Calu3 (cell line): ENCODE measurements around the gene ERG28. TPM values are rescaled to one million over a fixed set of nuclear protein-coding genes. Genes with fewer than 3 reads are reported as not detected.
A peak's percentile ranks its signal among the peaks of the same experiment; 100 is the strongest.

Experiments
- Bru-seq: library from RNA; stranded (reverse); fragments of 400-500 nt; gene quantifications from one replicate; lab custom pipeline; 2021; lab: Mats Ljungman, UMichigan
- BruChase-seq, 2 experiments: library from RNA; stranded (reverse); fragments of 400-500 nt; gene quantifications; one replicate each; lab custom pipeline; 2021; lab: Mats Ljungman, UMichigan
- BruUV-seq: library from RNA; stranded (reverse); fragments of 400-500 nt; replicated peaks from 2 replicates; lab custom pipeline; 2021; lab: Mats Ljungman, UMichigan
- CTCF ChIA-PET: fragments of 300-600 bp; sonication (Branson Sonifier 250); formaldehyde crosslinking; loops from one replicate; lab custom pipeline; 2022; ENCODE audit warnings: antibody characterized with exemption; lab: Charles Lee
- DNase-seq: peaks from one replicate; pipeline ENCODE4 v3.0.0; 2022
- H3K27ac Mint-ChIP-seq: one replicate; pipeline ENCODE4 v1.8.0; 2022; ENCODE audit warnings: mixed read lengths; ENCODE audit not compliant: unreplicated experiment
- H3K27me3 Mint-ChIP-seq: one replicate; pipeline ENCODE4 v1.8.0; 2022; ENCODE audit warnings: mixed read lengths; ENCODE audit not compliant: unreplicated experiment
- H3K36me3 Mint-ChIP-seq: one replicate; pipeline ENCODE4 v1.8.0; 2022; ENCODE audit warnings: mild to moderate bottlenecking, moderate library complexity, mixed read lengths; ENCODE audit not compliant: insufficient read depth, unreplicated experiment
- H3K4me1 Mint-ChIP-seq: one replicate; pipeline ENCODE4 v1.8.0; 2022; ENCODE audit warnings: mild to moderate bottlenecking, low read depth, mixed read lengths; ENCODE audit not compliant: unreplicated experiment
- H3K4me3 Mint-ChIP-seq: one replicate; pipeline ENCODE4 v1.8.0; 2022; ENCODE audit warnings: mild to moderate bottlenecking, low read depth, moderate library complexity, mixed read lengths; ENCODE audit not compliant: unreplicated experiment
- H3K9me3 Mint-ChIP-seq: one replicate; pipeline ENCODE4 v1.8.0; 2022; ENCODE audit warnings: low read depth, mixed read lengths; ENCODE audit not compliant: unreplicated experiment
- CTCF ChIP-seq: fragments of 200-600 bp; IDR thresholded peaks from one replicate; pipeline ENCODE4 v1.8.0; 2022; ENCODE audit warnings: antibody characterized with exemption; ENCODE audit not compliant: unreplicated experiment
- intact Hi-C: fragments of 100-400 bp; cut with micrococcal nuclease; formaldehyde crosslinking; loops from one replicate; pipeline ENCODE4 v1.10.0; 2022; ENCODE audit not compliant: unreplicated experiment
- long read RNA-seq: library from polyadenylated mRNA; stranded (forward); transcript quantifications from one replicate; pipeline ENCODE4 v2.0.0, GENCODE V29; 2022
- total RNA-seq: library from RNA; stranded (reverse); gene quantifications from 2 replicates; pipeline ENCODE4 v1.2.3, GENCODE V29; 2022

The ERG28 gene
- total RNA-seq (30.5 and 30.9 TPM in 2 replicates), Bru-seq, nascent RNA (percentile 71 among the genes with signal in this experiment), BruChase-seq, experiment 1, labeled RNA remaining after a 6-hour chase (percentile 81 among the genes with signal in this experiment), BruChase-seq, experiment 2, labeled RNA remaining after a 2-hour chase (percentile 65 among the genes with signal in this experiment)
- long read RNA-seq, transcript ERG28-201 (5 exons, 2,633 nt): major isoform, 200 of 234 reads
- long read RNA-seq, partial matches to known transcripts: 6 of 234 reads
- long read RNA-seq, other reads (novel, unspliced or antisense): 28 of 234 reads

- H3K36me3 Mint-ChIP-seq: peaks cover 32% of the 10 kb centered on the region
- intact Hi-C loops: no loop called here
- H3K27me3 Mint-ChIP-seq: no peaks in the 10 kb centered on the region
- no peak for TF ChIP-seq CTCF
- H3K4me1 Mint-ChIP-seq: no peaks in the 10 kb centered on the region
- BruUV-seq: no TSS peak
- CTCF ChIA-PET: interaction anchor here (0.6 to 1.9 kb wide), 13 partner anchors 9 to 909 kb away, joined by 3 to 7 read pairs (median 4); partner anchors contain the start of gene FLVCR2
- H3K27ac Mint-ChIP-seq: peak within 1 kb of the TSS; percentile 90
- DNase-seq: peak; percentile 96
- peak within 1 kb of the TSS; percentile 95 for H3K4me3 Mint-ChIP-seq
- no peaks in the 10 kb centered on the region for H3K9me3 Mint-ChIP-seq
These were observed at the start of gene ERG28, which contains the start of gene TTLL5 for GRCh38 chr14:75660630-75661498. TSS of gene ERG28 (minus strand) at chr14:75660876. CDS start at chr14:75657502, 3,374 bp downstream. TSS of gene TTLL5 (plus strand) at chr14:75661246. CDS start at chr14:75663150, 1,904 bp downstream.

- Mint-ChIP-seq H3K27ac (no peak overlapping the region), H3K4me3 (no peak overlapping the region), H3K36me3 (no peaks in the 10 kb centered on the region), H3K27me3 (no peaks in the 10 kb centered on the region), H3K4me1 (peaks cover 17% of the 10 kb centered on the region), H3K9me3 (no peaks in the 10 kb centered on the region)
- peak; percentile 54 for DNase-seq
- intact Hi-C loops: loop anchor here (1.0 kb wide), 1 partner anchor 273 kb away; no protein-coding TSS in a partner anchor
- CTCF ChIA-PET: interaction anchor here (0.7 to 4.5 kb wide), 8 partner anchors 48 to 276 kb away, joined by 3 to 47 read pairs (median 5); partner anchors contain the start of genes ERG28, IFT43, TGFB3 and TTLL5
- TF ChIP-seq CTCF: peak; percentile 20
- no TSS peak for BruUV-seq
These were observed 48.6 kb upstream of the ERG28 start for GRCh38 chr14:75709207-75709812.

GRCh38 chr14:75705014-75705413 lies 44.3 kb upstream of the ERG28 start:
- H3K27ac Mint-ChIP-seq: no peak overlapping the region
- TF ChIP-seq CTCF: no peak
- BruUV-seq: no TSS peak
- intact Hi-C loops: no loop called here
- no peak for DNase-seq
- no peak overlapping the region for H3K4me3 Mint-ChIP-seq
- H3K27me3 Mint-ChIP-seq: no peaks in the 10 kb centered on the region
- no peaks in the 10 kb centered on the region for H3K4me1 Mint-ChIP-seq
- no peaks in the 10 kb centered on the region for H3K36me3 Mint-ChIP-seq
- H3K9me3 Mint-ChIP-seq: no peaks in the 10 kb centered on the region
- CTCF ChIA-PET: no interaction called here

- CTCF ChIA-PET: interaction anchor here (0.5 kb wide), 1 partner anchor 127 kb away, joined by 3 read pairs; no protein-coding TSS in a partner anchor
- Mint-ChIP-seq H3K36me3 (no peaks in the 10 kb centered on the region), H3K4me1 (no peaks in the 10 kb centered on the region), H3K27ac (no peak overlapping the region), H3K9me3 (no peaks in the 10 kb centered on the region), H3K4me3 (no peak overlapping the region), H3K27me3 (no peaks in the 10 kb centered on the region)
- intact Hi-C loops: no loop called here
- no peak for TF ChIP-seq CTCF
- no peak for DNase-seq
- BruUV-seq: no TSS peak
These were observed 42.8 kb upstream of the ERG28 start for GRCh38 chr14:75703467-75703866.
